Astrocyte (in vitro differentiated cells and primary cell): ENCODE results near the gene ARHGAP40. TPM values are rescaled to one million over a fixed set of nuclear protein-coding genes. Genes with fewer than 3 reads are reported as not detected.

Experiments used
- DNase-seq: peaks from one replicate; pipeline ENCODE4 v3.0.0-alpha.2; 2010; ENCODE audit warnings: low read depth
- FAIRE-seq: peaks from 2 replicates; lab custom pipeline; 2011; peaks lifted over from hg19 to GRCh38; lab: Jason Lieb, UNC
- H2AFZ ChIP-seq: 2 replicates; pipeline ENCODE4 v1.6.0; 2012; ENCODE audit warnings: low read depth, low read length, inconsistent platforms
- H3K27ac ChIP-seq: 2 replicates; pipeline ENCODE4 v1.5.1; 2011; ENCODE audit warnings: low read depth, low read length, inconsistent platforms
- H3K27me3 ChIP-seq: 2 replicates; pipeline ENCODE4 v1.6.0; 2011; ENCODE audit warnings: low read length, inconsistent platforms; ENCODE audit not compliant: insufficient read depth
- H3K36me3 ChIP-seq: 2 replicates; pipeline ENCODE4 v1.5.1; 2011; ENCODE audit warnings: low read length, inconsistent platforms; ENCODE audit not compliant: insufficient read depth
- H3K4me1 ChIP-seq: 2 replicates; pipeline ENCODE4 v1.5.1; 2011; ENCODE audit warnings: low read length, inconsistent platforms; ENCODE audit not compliant: insufficient read depth
- H3K4me2 ChIP-seq: 2 replicates; pipeline ENCODE4 v1.6.0; 2012; ENCODE audit warnings: low read length, inconsistent platforms
- H3K4me3 ChIP-seq: 2 replicates; pipeline ENCODE4 v1.5.1; 2011; ENCODE audit warnings: low read depth, mild to moderate bottlenecking, low read length, inconsistent platforms; ENCODE audit not compliant: insufficient read depth
- H3K79me2 ChIP-seq: 2 replicates; pipeline ENCODE4 v1.6.0; 2012; ENCODE audit warnings: mild to moderate bottlenecking, low read length, inconsistent platforms; ENCODE audit not compliant: insufficient read depth
- H3K9ac ChIP-seq: 2 replicates; pipeline ENCODE4 v1.6.0; 2012; ENCODE audit warnings: mild to moderate bottlenecking, low read length, inconsistent platforms
- H3K9me3 ChIP-seq: 2 replicates; pipeline ENCODE4 v1.5.1; 2012; ENCODE audit warnings: low read depth, mild to moderate bottlenecking, low read length, inconsistent platforms; ENCODE audit not compliant: insufficient read depth
- H4K20me1 ChIP-seq: 2 replicates; pipeline ENCODE4 v1.6.0; 2012; ENCODE audit warnings: low read length, inconsistent platforms; ENCODE audit not compliant: insufficient read depth
- H3K27ac Mint-ChIP-seq: one replicate; pipeline ENCODE4 v1.8.0; 2021; ENCODE audit warnings: mild to moderate bottlenecking, mixed read lengths; ENCODE audit not compliant: unreplicated experiment
- H3K27me3 Mint-ChIP-seq: one replicate; pipeline ENCODE4 v1.8.0; 2021; ENCODE audit warnings: low read depth, mixed read lengths; ENCODE audit not compliant: unreplicated experiment
- H3K36me3 Mint-ChIP-seq: one replicate; pipeline ENCODE4 v1.8.0; 2021; ENCODE audit warnings: low read depth, mixed read lengths; ENCODE audit not compliant: unreplicated experiment
- H3K4me1 Mint-ChIP-seq: one replicate; pipeline ENCODE4 v1.8.0; 2021; ENCODE audit warnings: low read depth, mixed read lengths; ENCODE audit not compliant: unreplicated experiment
- H3K4me3 Mint-ChIP-seq: one replicate; pipeline ENCODE4 v1.8.0; 2021; ENCODE audit warnings: mild to moderate bottlenecking, moderate library complexity, mixed read lengths; ENCODE audit not compliant: unreplicated experiment
- H3K9me3 Mint-ChIP-seq: one replicate; pipeline ENCODE4 v1.8.0; 2021; ENCODE audit warnings: mild to moderate bottlenecking, mixed read lengths; ENCODE audit not compliant: unreplicated experiment
- EZH2 ChIP-seq: IDR thresholded peaks from 2 replicates; pipeline ENCODE4 v1.6.1; 2012; ENCODE audit warnings: mild to moderate bottlenecking, low read length, inconsistent platforms; ENCODE audit not compliant: insufficient read depth
- total RNA-seq: library from RNA; stranded (reverse); gene quantifications from 2 replicates; pipeline ENCODE4 v1.2.1, GENCODE V29; 2021
- TF ChIP-seq, protein P1 (sequence below): IDR thresholded peaks from 2 replicates; pipeline ENCODE4 v1.5.1; 2011; ENCODE audit warnings: low read depth, mild to moderate bottlenecking, inconsistent platforms, low read length, moderate library complexity; ENCODE audit not compliant: insufficient read depth

ARHGAP40 gene
- total RNA-seq, 1 donor from 2014 or later: 0.27 TPM

DNA sequence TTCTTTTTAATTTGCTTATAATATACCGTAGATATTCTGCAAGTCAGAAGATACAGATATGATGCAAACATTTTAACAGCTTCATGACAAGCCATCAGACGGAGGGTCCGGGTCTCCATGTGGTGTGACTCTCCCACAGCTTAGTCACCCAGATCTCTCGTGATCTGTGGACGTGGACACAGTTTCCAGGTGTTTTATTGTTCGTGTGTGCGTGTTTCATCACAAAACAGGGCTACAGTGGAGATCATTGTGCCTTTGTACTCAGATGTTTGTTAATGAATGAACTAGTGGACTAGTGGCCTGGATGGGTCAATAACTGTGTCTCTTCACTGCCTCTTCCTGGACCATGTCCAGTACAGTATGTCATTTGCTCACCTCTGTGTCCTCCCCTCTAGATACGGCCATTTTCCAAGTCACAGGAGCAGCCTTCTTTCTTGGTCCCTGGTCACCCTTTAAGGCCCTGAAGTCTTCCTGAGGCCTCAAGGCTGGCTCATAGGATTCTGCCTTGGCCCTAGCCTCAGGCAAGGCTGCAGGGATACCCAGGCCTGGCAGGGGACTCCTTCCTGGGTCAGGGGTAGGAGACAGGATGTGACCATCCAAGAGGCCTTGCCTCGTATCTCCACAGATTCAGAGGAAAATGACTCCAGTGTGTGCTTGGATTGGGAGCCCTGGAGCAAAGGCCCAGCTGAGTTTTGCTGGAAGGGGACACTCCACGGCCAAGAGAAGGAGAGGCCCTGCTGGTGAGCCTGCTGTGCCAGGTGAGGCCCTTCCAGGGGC is 16.0 kb upstream of the ARHGAP40 start:
- Histone ChIP-seq H3K4me1 (no peaks in the 10 kb centered on the region), H3K79me2 (no peaks in the 10 kb centered on the region), H3K4me3 (no peak overlapping the region), H4K20me1 (no peaks in the 10 kb centered on the region), H3K4me2 (no peak overlapping the region), H3K27me3 (peaks cover 7% of the 10 kb centered on the region), H3K27ac (no peak overlapping the region), H3K36me3 (no peaks in the 10 kb centered on the region), H3K9me3 (no peaks in the 10 kb centered on the region), H2AFZ (no peak overlapping the region), H3K9ac (no peak overlapping the region)
- H3K4me3 Mint-ChIP-seq: no peak overlapping the region
- no peak overlapping the region for H3K27ac Mint-ChIP-seq
- DNase-seq: no peak
- no peaks in the 10 kb centered on the region for H3K36me3 Mint-ChIP-seq
- peaks cover 4% of the 10 kb centered on the region for H3K27me3 Mint-ChIP-seq
- FAIRE-seq: no peak
- TF ChIP-seq, protein P1, sequence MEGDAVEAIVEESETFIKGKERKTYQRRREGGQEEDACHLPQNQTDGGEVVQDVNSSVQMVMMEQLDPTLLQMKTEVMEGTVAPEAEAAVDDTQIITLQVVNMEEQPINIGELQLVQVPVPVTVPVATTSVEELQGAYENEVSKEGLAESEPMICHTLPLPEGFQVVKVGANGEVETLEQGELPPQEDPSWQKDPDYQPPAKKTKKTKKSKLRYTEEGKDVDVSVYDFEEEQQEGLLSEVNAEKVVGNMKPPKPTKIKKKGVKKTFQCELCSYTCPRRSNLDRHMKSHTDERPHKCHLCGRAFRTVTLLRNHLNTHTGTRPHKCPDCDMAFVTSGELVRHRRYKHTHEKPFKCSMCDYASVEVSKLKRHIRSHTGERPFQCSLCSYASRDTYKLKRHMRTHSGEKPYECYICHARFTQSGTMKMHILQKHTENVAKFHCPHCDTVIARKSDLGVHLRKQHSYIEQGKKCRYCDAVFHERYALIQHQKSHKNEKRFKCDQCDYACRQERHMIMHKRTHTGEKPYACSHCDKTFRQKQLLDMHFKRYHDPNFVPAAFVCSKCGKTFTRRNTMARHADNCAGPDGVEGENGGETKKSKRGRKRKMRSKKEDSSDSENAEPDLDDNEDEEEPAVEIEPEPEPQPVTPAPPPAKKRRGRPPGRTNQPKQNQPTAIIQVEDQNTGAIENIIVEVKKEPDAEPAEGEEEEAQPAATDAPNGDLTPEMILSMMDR: no peak
- TF ChIP-seq EZH2: no peak
- H3K9me3 Mint-ChIP-seq: no peaks in the 10 kb centered on the region
- H3K4me1 Mint-ChIP-seq: peaks cover 3% of the 10 kb centered on the region

DNA sequence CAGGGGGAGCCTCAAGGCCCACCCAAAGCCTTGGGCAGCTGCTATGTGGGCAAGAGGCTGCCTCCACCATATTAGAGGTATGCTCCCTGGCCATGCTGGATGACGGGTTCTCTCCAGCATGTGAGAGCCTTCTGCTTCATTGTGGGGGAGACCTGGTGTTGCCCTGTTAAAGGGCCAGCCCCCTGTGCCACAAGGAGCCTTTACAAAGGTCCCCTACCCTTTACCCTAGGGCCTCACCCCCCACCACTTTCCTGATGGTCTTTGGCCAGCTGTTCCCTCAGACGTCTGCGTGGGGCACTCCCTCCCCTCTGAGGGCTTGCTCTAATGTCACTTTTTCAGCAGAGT is 15.5 kb upstream of the ARHGAP40 start:
- TF ChIP-seq EZH2: no peak
- TF ChIP-seq, protein P1: no peak
- no peak overlapping the region for H3K27ac ChIP-seq
- no peaks in the 10 kb centered on the region for H3K4me1 ChIP-seq
- H3K9me3 ChIP-seq: no peaks in the 10 kb centered on the region
- H3K27me3 ChIP-seq: peaks cover 7% of the 10 kb centered on the region
- no peak overlapping the region for H2AFZ ChIP-seq
- H3K9ac ChIP-seq: no peak overlapping the region
- Mint-ChIP-seq H3K9me3 (no peaks in the 10 kb centered on the region), H3K4me1 (no peaks in the 10 kb centered on the region), H3K36me3 (no peaks in the 10 kb centered on the region), H3K4me3 (no peak overlapping the region), H3K27ac (no peak overlapping the region), H3K27me3 (peaks cover 4% of the 10 kb centered on the region)
- no peak overlapping the region for H3K4me3 ChIP-seq
- no peaks in the 10 kb centered on the region for H3K36me3 ChIP-seq
- no peak overlapping the region for H3K4me2 ChIP-seq
- no peak for FAIRE-seq
- H3K79me2 ChIP-seq: no peaks in the 10 kb centered on the region
- no peaks in the 10 kb centered on the region for H4K20me1 ChIP-seq
- DNase-seq: no peak

DNA sequence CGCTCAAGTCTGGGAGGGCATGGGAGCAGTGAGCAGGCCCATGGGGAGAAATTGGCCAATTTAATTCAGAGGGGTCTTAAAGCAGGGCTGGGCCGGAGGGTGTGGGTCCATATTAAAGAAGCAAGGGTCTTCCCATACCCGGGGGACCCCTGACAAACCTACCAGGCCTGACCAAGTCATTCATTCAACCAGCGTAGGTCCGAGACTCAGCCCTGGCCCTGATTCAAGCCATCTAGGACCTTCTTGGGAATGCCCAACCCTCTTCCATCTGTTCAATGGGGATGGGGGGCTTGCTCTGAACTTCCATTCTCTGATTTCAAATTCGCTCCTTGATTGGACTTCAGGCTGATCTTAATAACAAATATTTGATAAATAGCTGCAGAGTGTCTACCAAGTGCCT is 13.3 kb upstream of the ARHGAP40 start:
- no peaks in the 10 kb centered on the region for H3K36me3 Mint-ChIP-seq

More for the DNA sequence above, 13.3 kb upstream of the ARHGAP40 start:
- H3K4me1 Mint-ChIP-seq: no peaks in the 10 kb centered on the region
- Histone ChIP-seq H3K27ac (no peak overlapping the region), H3K27me3 (peaks cover 7% of the 10 kb centered on the region), H4K20me1 (no peaks in the 10 kb centered on the region), H3K36me3 (no peaks in the 10 kb centered on the region), H3K9me3 (no peaks in the 10 kb centered on the region), H3K4me2 (no peak overlapping the region), H2AFZ (no peak overlapping the region), H3K4me3 (no peak overlapping the region), H3K4me1 (no peaks in the 10 kb centered on the region), H3K79me2 (no peaks in the 10 kb centered on the region), H3K9ac (no peak overlapping the region)
- no peak for DNase-seq
- no peak overlapping the region for H3K4me3 Mint-ChIP-seq
- H3K27me3 Mint-ChIP-seq: peaks cover 4% of the 10 kb centered on the region
- FAIRE-seq: no peak
- TF ChIP-seq, protein P1: no peak
- TF ChIP-seq EZH2: no peak
- H3K9me3 Mint-ChIP-seq: no peaks in the 10 kb centered on the region
- H3K27ac Mint-ChIP-seq: no peak overlapping the region
